ENCODE data around the gene PAX7.
"Not testable (repeated sequence)": the region's sequence is repeated elsewhere in the genome, so short reads cannot be mapped to it uniquely, and the experiment has no call there.

The PAX7 gene

DNA sequence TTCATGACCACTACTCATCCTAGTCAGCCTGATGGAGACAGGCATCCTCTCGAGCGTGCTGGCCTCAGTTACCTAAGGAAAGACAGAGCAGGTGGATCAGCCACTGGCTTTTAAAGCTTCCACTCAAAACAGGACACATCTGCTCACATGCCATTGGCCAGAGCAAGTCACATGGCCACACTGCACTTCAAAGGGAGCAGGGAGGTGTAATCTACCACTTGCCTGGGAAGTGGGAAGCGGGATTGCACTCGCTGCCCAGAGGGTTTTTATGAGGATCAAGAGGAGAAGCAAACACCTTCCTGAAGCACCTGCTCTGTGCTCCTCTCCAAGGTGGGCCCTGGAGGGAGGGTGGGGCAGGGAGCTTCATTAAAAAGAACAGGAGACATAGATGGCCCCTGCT, 120.8 kb downstream of the PAX7 start:
- DNase-seq (ENCODE audit: low read depth in 2 of 2, low spot score in 1 of 2) = no peak

- no peak for DNase-seq (ENCODE audit: low read depth in 2 of 2, low spot score in 1 of 2)
Measured at GRCh38 chr1:18752409-18752808, 121.8 kb downstream of the PAX7 start.

GRCh38 chr1:18760156-18760555, 129.5 kb downstream of the PAX7 start:
- no peak for DNase-seq (ENCODE audit: low read depth in 2 of 2, low spot score in 1 of 2)

- DNase-seq (ENCODE audit: low read depth in 2 of 2, low spot score in 1 of 2) = no peak
Measured at GRCh38 chr1:18761948-18762840, 131.5 kb downstream of the PAX7 start.

- no peak for DNase-seq (ENCODE audit: low read depth in 2 of 2, low spot score in 1 of 2)
Measured at GRCh38 chr1:18764362-18764761, 133.7 kb downstream of the PAX7 start.

DNA sequence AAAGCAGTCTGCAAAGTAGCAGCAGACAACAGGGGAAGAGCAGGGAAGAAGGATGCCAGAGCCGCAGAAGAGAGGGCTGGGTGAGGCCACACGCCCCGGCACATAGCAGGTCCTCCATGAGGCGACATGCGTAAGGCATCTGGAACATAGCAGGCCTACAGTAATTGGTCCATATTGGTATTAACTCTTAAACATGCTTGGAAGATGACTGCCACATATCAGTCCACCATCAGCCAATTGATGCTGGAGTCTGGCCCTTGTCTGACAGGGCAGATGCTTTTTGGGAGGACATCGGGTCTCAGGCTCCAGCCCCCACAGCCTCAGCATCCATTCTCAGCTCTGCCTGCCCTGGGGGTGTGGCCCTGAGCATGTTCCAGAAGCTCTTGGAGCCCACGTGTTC, 135.1 kb downstream of the PAX7 start:
- no peak for DNase-seq (ENCODE audit: low read depth in 2 of 2, low spot score in 1 of 2)

DNA sequence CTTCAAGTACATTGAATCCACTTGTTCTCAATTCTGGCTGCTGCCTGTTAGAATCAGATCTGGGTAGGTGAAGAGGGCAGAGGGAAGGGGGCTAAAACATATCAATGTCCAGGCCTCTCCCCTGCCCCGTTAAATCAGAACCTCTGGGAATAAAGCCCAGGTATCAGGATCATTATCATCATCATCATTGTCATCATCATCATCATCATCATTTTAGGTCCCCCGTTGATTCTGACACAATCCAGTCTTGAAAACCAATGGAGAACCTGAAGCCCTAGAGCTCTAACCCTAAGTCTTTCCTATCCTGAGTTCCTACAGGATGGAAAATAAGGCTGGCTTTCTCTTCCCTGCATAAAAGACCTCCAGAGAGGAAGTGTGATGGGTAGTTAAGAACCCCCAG, 135.7 kb downstream of the PAX7 start:
- DNase-seq (ENCODE audit: low read depth in 2 of 2, low spot score in 1 of 2) = no peak

DNA sequence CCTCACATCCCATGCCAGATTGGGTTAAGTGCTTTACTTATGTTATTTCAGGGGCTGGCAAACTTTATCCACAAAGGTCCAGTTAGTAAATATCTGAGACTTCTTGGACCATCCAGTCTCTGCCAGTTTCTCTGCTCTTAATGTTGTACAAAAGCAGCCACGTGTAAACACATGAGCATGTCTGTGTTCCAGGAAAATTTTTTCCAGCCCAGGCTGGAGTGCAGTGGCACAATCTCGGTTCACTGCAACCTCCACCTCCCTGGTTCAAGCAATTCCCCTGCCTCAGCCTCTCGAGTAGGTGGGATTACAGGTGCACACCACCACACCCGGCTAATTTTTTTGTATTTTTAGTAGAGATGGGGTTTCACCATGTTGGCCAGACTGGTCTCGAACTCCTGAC, 136.9 kb downstream of the PAX7 start:
- DNase-seq (ENCODE audit: low read depth in 2 of 2, low spot score in 1 of 2) = not testable (repeated sequence)

DNA sequence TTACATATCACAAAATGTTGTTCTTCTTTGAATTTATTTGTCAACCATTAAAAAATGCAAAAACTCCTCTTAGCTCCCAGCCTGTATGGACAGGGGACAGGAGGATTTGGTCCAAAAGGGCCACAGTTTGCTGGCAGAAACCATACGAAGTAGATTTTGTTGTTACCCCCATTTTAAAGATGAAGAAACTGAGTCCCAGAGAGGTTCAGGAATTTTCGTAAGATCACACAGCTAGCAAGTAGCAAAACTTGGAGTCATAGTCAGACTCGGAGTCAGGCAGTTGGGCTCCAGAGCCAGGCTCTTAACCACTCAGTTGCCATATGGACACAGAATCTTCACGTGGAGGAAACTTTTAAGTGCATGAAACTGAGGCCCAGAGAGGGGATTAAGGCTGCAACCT, 137.4 kb downstream of the PAX7 start:
- no peak for DNase-seq (ENCODE audit: low read depth in 2 of 2, low spot score in 1 of 2)

GRCh38 chr1:18769140-18769539, 138.5 kb downstream of the PAX7 start:
- DNase-seq (ENCODE audit: low read depth in 2 of 2, low spot score in 1 of 2) = no peak

- no peak for DNase-seq (ENCODE audit: low read depth in 2 of 2, low spot score in 1 of 2)
Measured at GRCh38 chr1:18770799-18771198, 140.2 kb downstream of the PAX7 start.

DNA sequence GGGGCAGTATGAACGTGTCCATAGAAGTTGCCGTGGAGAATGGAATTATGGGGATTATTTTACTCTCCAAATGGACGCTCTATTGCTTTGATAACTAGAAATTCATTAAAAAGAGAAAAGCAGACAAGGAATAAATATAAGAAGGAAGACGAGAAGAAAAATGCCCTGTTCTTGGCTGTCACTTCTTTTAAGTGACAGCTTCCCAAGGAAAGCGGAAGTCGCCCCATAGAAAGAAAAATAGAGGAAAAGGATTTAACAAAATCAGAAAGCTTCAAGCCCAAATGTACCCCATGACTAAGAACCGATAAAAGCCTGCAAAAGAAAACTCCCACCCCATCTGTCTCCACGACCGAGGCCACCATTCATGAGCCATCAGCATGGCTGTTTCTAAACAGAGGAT, 143.1 kb downstream of the PAX7 start:
- DNase-seq (ENCODE audit: low read depth in 2 of 2, low spot score in 1 of 2) = no peak

DNA sequence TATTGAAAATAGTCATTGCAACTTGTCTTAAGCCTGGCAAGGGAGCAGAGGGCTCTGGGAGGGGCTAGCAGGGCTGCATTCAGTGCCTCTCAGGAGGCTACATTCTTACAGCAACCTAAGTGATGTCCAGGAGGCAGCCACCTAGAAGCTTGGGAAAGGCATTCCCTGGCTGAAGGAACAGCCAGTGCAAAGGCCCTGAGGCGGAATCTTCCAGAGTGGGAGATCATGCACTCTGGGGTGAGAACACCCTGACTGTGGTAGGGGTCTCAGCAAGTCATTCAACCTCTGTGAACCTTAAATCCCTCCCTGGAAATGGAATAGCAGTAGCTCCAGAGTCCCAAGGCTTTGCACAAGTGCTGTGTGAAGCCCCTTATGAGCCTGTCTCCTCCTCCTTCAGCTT, 144.7 kb downstream of the PAX7 start:
- DNase-seq (ENCODE audit: low read depth in 2 of 2, low spot score in 1 of 2) = no peak

DNA sequence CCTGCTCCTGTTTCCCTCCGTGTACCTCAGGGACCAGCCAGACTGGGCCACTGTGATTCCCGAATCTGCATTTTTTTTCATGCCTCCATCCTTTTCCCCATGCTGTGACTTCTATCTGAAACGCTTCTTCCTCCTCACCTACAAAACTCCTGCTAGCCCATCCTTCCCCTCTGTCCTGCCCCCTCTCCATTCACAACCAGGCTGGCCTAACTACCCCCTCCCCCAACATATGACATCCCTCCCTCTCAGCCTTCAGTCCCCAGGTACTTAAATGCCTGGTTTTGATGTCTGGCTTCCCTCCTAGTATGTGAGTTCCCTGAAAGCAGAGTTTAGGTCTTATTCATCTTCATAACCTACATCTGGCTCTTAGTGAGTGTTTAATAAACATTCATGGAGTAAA, 146.1 kb downstream of the PAX7 start:
- DNase-seq (ENCODE audit: low read depth in 2 of 2, low spot score in 1 of 2) = no peak

DNA sequence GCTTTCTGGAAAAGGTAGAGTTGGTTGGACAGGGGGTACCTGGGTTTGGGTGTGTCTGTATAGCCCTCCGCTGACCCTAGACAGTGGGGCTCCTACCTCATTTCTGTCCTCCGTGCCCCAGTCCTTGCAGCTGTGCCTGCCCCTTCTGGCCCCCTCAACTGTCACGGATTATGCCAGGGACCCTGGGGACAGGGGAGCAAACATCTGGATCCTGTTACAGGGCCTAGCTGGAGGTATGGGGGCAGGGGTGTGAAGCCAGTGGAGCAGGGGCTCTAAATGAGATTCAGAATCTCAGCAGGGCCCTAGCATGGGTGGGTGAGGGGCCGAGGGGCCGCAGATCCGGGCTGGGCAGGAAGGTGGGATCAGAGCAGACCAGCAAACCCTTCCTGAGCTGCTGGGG, 147.8 kb downstream of the PAX7 start:
- DNase-seq (ENCODE audit: low read depth in 2 of 2, low spot score in 1 of 2) = no peak

- no peak for DNase-seq (ENCODE audit: low read depth in 2 of 2, low spot score in 1 of 2)
Measured at GRCh38 chr1:18781031-18781430, 150.4 kb downstream of the PAX7 start.

DNA sequence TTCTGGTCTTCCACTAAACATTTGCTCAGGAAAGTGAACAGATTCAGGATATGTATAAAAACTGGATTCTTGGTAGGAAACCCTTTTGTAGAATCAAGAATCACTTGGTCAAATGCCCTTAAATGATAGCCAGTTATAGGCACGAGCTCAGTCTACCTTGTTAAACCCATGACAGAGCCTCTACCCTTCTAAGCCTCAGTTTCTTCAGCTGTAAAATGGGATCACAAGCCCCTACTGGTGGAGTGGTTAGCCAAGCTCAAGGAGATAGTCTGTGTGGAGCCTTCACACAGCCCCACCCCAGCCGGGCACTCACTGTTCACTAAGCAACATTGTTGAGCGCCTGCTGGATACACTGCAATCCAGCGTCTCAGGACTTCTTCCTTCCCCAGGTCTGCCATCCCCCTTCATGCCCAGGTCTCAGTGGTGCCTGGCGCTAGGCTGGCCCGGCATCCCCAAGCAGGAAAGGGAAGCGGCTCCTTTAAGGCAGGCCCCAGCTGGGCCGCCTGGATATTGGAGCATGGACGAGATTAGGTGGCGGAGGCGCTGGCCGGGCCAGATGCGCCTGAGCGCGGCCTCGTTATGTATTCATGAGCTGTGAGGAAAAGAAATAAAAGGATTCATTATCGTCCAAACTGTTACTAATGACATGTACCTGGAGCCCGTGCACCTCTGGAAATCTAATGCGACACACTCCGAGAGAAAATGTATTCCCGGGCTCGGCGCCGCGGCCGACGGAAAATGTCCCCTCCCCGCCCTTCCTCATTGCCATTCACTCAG, 153.2 kb downstream of the PAX7 start:
- DNase-seq (ENCODE audit: low read depth in 2 of 2, low spot score in 1 of 2) = no peak

GRCh38 chr1:18784482-18784831, 153.8 kb downstream of the PAX7 start:
- DNase-seq (ENCODE audit: low read depth in 2 of 2, low spot score in 1 of 2) = no peak

GRCh38 chr1:18786149-18786548, 155.5 kb downstream of the PAX7 start:
- no peak for DNase-seq (ENCODE audit: low read depth in 2 of 2, low spot score in 1 of 2)

GRCh38 chr1:18787825-18788385, 157.3 kb downstream of the PAX7 start:
- DNase-seq (ENCODE audit: low read depth in 2 of 2, low spot score in 1 of 2) = no peak

GRCh38 chr1:18789246-18789645, 158.6 kb downstream of the PAX7 start:
- DNase-seq (ENCODE audit: low read depth in 2 of 2, low spot score in 1 of 2) = no peak

DNA sequence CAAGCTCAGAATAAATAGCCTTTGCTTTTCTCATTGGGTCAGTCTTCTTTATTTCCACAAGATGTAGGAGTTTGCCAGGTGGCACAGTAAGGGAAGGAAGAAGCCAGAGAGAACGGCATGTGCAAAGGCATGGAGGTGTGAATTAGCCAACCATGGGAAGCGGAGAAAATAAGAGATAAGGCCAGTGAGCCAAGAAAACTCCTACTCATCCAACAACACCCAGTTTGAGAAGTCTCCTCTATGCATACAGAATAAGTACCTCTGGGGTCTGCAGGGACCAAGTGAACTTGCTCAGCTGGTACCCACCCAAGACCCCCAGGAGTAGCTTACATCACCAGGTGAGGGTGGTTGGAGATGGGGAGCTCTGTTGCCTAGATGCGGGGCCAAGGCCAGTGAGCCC, 162.1 kb downstream of the PAX7 start:
- no peak for DNase-seq (ENCODE audit: low read depth in 2 of 2, low spot score in 1 of 2)

Data from stimulated activated CD8-positive, alpha-beta memory T cell treated with anti-CD3 and anti-CD28 coated beads, Interleukin-4, amount 100 ng/mL, for 4 hours (primary cell).